IPS DF 19.7 (cell line): Measurements from ENCODE around the gene SLC41A3.

Experiments used
- DNase-seq: peaks from one replicate; pipeline ENCODE4 v3.0.0-alpha.2; 2013; ENCODE audit warnings: low read depth, low spot score

The SLC41A3 gene

GRCh38 chr3:126026761-126027160 is 57.2 kb downstream of the SLC41A3 start:
- DNase-seq, result no peak

GRCh38 chr3:126026277-126026751 is 57.6 kb downstream of the SLC41A3 start:
- no peak for DNase-seq

- no peak for DNase-seq
Observed at GRCh38 chr3:126025862-126026261, 58.1 kb downstream of the SLC41A3 start.

- no peak for DNase-seq
Observed at GRCh38 chr3:126025116-126025729, 58.7 kb downstream of the SLC41A3 start.

GRCh38 chr3:126024049-126024854 is 59.7 kb downstream of the SLC41A3 start:
- DNase-seq, result no peak

- DNase-seq, result no peak
Observed at GRCh38 chr3:126023390-126023789, 60.5 kb downstream of the SLC41A3 start.

GRCh38 chr3:126022741-126023359 is 61.1 kb downstream of the SLC41A3 start:
- DNase-seq, result no peak

GRCh38 chr3:126021702-126022101 is 62.2 kb downstream of the SLC41A3 start:
- no peak for DNase-seq

- no peak for DNase-seq
Observed at GRCh38 chr3:126021224-126021623, 62.7 kb downstream of the SLC41A3 start.

- DNase-seq, result no peak
Observed at GRCh38 chr3:126019683-126020082, 64.2 kb downstream of the SLC41A3 start.

- no peak for DNase-seq
Observed at GRCh38 chr3:126018995-126019394, 64.9 kb downstream of the SLC41A3 start.

- no peak for DNase-seq
Observed at GRCh38 chr3:126018545-126018944, 65.4 kb downstream of the SLC41A3 start.

- no peak for DNase-seq
Observed at GRCh38 chr3:126017362-126017761, 66.6 kb downstream of the SLC41A3 start.

- no peak for DNase-seq
Observed at GRCh38 chr3:126016616-126017015, 67.3 kb downstream of the SLC41A3 start.

- no peak for DNase-seq
Observed at GRCh38 chr3:126015075-126015474, 68.8 kb downstream of the SLC41A3 start.

- no peak for DNase-seq
Observed at GRCh38 chr3:126014252-126014651, 69.7 kb downstream of the SLC41A3 start.

GRCh38 chr3:126013751-126014156 is 70.2 kb downstream of the SLC41A3 start:
- DNase-seq, result no peak

- DNase-seq, result no peak
Observed at GRCh38 chr3:126009181-126009580, 74.7 kb downstream of the SLC41A3 start.

GRCh38 chr3:126008219-126008618 is 75.7 kb downstream of the SLC41A3 start:
- DNase-seq, result no peak

- DNase-seq, result no peak
Observed at GRCh38 chr3:126005951-126006350, 78.0 kb downstream of the SLC41A3 start.

- DNase-seq, result no peak
Observed at GRCh38 chr3:126004692-126005091, 79.2 kb downstream of the SLC41A3 start.

GRCh38 chr3:126004217-126004616 is 79.7 kb downstream of the SLC41A3 start:
- no peak for DNase-seq
